Liver (tissue), 9 donors: ENCODE results near the gene RAX2. TPM values are rescaled to one million over a fixed set of nuclear protein-coding genes. Genes with fewer than 3 reads are reported as not detected.

Experiments
- DNase-seq: peaks from one replicate; pipeline ENCODE4 v3.0.0-alpha.2; 2017; ENCODE audit warnings: low spot score
- H3K27ac ChIP-seq, 2 donors: one replicate each; pipeline ENCODE4 v1.7.0; 2013; ENCODE audit warnings: inconsistent platforms in 2 of 2, low read length in 2 of 2, control low read depth in 1 of 2, low read depth in 1 of 2, mild to moderate bottlenecking in 1 of 2
- H3K27me3 ChIP-seq, 4 donors: one replicate each; pipeline versions ENCODE4 v1.6.1 to v1.7.0; 2013; ENCODE audit warnings: low read length in 3 of 4, inconsistent platforms in 1 of 4, mild to moderate bottlenecking in 1 of 4, moderate library complexity in 1 of 4; ENCODE audit not compliant: control insufficient read depth in 4 of 4, insufficient read depth in 4 of 4
- H3K36me3 ChIP-seq, 4 donors: one replicate each; pipeline versions ENCODE4 v1.6.1 to v1.7.0; 2013; ENCODE audit warnings: low read length in 3 of 4, mild to moderate bottlenecking in 3 of 4, low read depth in 1 of 4, moderate library complexity in 1 of 4; ENCODE audit not compliant: control insufficient read depth in 4 of 4, insufficient read depth in 3 of 4
- H3K4me1 ChIP-seq, 4 donors: one replicate each; pipeline versions ENCODE4 v1.6.1 to v1.7.0; 2013; ENCODE audit warnings: low read length in 3 of 4, mild to moderate bottlenecking in 3 of 4, moderate library complexity in 1 of 4; ENCODE audit not compliant: control insufficient read depth in 4 of 4, insufficient read depth in 4 of 4
- H3K4me3 ChIP-seq, 3 donors: one replicate each; pipeline versions ENCODE4 v1.6.1 to v1.7.0; 2013; ENCODE audit warnings: low read length in 3 of 3, control low read depth in 1 of 3, low read depth in 1 of 3, mild to moderate bottlenecking in 1 of 3
- H3K9ac ChIP-seq, 2 donors: one replicate each; pipeline ENCODE4 v1.7.0; 2013; ENCODE audit warnings: low read length in 2 of 2, mild to moderate bottlenecking in 2 of 2, moderate library complexity in 2 of 2, control low read depth in 1 of 2, low read depth in 1 of 2
- H3K9me3 ChIP-seq, 4 donors: one replicate each; pipeline versions ENCODE4 v1.6.1 to v1.7.0; 2013; ENCODE audit warnings: low read length in 3 of 4; ENCODE audit not compliant: control insufficient read depth in 4 of 4
- EGR1 ChIP-seq, 2 donors: IDR thresholded peaks; 2 replicates each; pipeline ENCODE4 v1.6.1; 2016 to 2018; ENCODE audit warnings: antibody characterized with exemption in 2 of 2, low read depth in 2 of 2
- FOXA1 ChIP-seq: IDR thresholded peaks from 2 replicates; pipeline ENCODE4 v1.6.1; 2016; ENCODE audit warnings: antibody characterized with exemption
- FOXA2 ChIP-seq: IDR thresholded peaks from 2 replicates; pipeline ENCODE4 v1.6.1; 2016; ENCODE audit warnings: antibody characterized with exemption
- GABPA ChIP-seq, 2 donors: IDR thresholded peaks in 1 of 2; conservative IDR thresholded peaks in 1 of 2; 2 replicates each; pipeline ENCODE4 v1.6.1; 2016; ENCODE audit warnings: antibody characterized with exemption in 2 of 2, mild to moderate bottlenecking in 1 of 2, moderate library complexity in 1 of 2
- HNF4A ChIP-seq, 2 donors: conservative IDR thresholded peaks; 2 replicates each; pipeline ENCODE4 v1.6.1; 2016; ENCODE audit warnings: antibody characterized with exemption in 2 of 2, mild to moderate bottlenecking in 2 of 2
- HNF4G ChIP-seq: IDR thresholded peaks from 2 replicates; pipeline ENCODE4 v1.6.1; 2016; ENCODE audit warnings: antibody characterized with exemption
- JUND ChIP-seq, 2 donors: IDR thresholded peaks; 2 replicates each; pipeline ENCODE4 v1.6.1; 2016; ENCODE audit warnings: antibody characterized with exemption in 2 of 2
- NR2F2 ChIP-seq: IDR thresholded peaks from 2 replicates; pipeline ENCODE4 v1.6.1; 2016; ENCODE audit warnings: antibody characterized with exemption
- RAD21 ChIP-seq, 2 donors: IDR thresholded peaks; 2 replicates each; pipeline ENCODE4 v1.6.1; 2016; ENCODE audit warnings: antibody characterized with exemption in 2 of 2, mild to moderate bottlenecking in 2 of 2
- RXRA ChIP-seq, 2 donors: IDR thresholded peaks; 2 replicates each; pipeline ENCODE4 v1.6.1; 2017 to 2018; ENCODE audit warnings: antibody characterized with exemption in 2 of 2, mild to moderate bottlenecking in 1 of 2
- SP1 ChIP-seq: IDR thresholded peaks from 2 replicates; pipeline ENCODE4 v1.6.1; 2018; ENCODE audit warnings: antibody characterized with exemption, mild to moderate bottlenecking
- TAF1 ChIP-seq: conservative IDR thresholded peaks from 2 replicates; pipeline ENCODE4 v1.6.1; 2016; ENCODE audit warnings: antibody characterized with exemption, mild to moderate bottlenecking
- YY1 ChIP-seq: IDR thresholded peaks from 2 replicates; pipeline ENCODE4 v1.6.1; 2016; ENCODE audit warnings: antibody characterized with exemption, mild to moderate bottlenecking
- WGBS: extraction: QIAGEN DNeasy Blood & Tissue Kit; methylation state at CpG from one replicate; pipeline ENCODE4 v1.1.7; 2013; 5-methylcytosine and 5-hydroxymethylcytosine counted together
- polyA plus RNA-seq, 2 donors: library from polyadenylated mRNA; stranded (reverse) in 1 of 2; unstranded in 1 of 2; fragments of 200-250 nt in 1 of 2; fragments of >200 nt in 1 of 2; fragmentation: Nextera tagmentation in 1 of 2; extraction: Ambion mirVana in 1 of 2; gene quantifications; one replicate each; pipeline versions ENCODE4 v1.2.1 to v1.2.3, GENCODE V29; 2013 to 2015
- total RNA-seq, 2 donors: library from RNA; depleted of rRNA; stranded (reverse); fragments of >200 nt; gene quantifications; one replicate each; pipeline ENCODE4 v1.2.3, GENCODE V29; 2014
- TF ChIP-seq, protein P1 (sequence below): IDR thresholded peaks from 2 replicates; pipeline ENCODE4 v1.6.1; 2016; ENCODE audit warnings: antibody characterized with exemption
- TF ChIP-seq, protein P2 (sequence below): IDR thresholded peaks from 2 replicates; pipeline ENCODE4 v1.6.1; 2016; ENCODE audit warnings: antibody characterized with exemption, mild to moderate bottlenecking
- TF ChIP-seq, protein P3 (sequence below): fragments of 150-350 bp; IDR thresholded peaks from 2 replicates; pipeline ENCODE4 v1.5.1; 2017; ENCODE audit warnings: improper control_type of control experiment, low read depth, low read length; ENCODE audit not compliant: missing input control
- TF ChIP-seq, protein P4 (sequence below): IDR thresholded peaks from 2 replicates; pipeline ENCODE4 v1.6.1; 2016; ENCODE audit warnings: antibody characterized with exemption
- donor health status: healthy.
- donor health status: healthy.
- donor health status: healthy.
- donor health status: healthy.
- donor health status: healthy.

The RAX2 gene
- total and polyA plus RNA-seq, 4 donors, result not detected

DNA sequence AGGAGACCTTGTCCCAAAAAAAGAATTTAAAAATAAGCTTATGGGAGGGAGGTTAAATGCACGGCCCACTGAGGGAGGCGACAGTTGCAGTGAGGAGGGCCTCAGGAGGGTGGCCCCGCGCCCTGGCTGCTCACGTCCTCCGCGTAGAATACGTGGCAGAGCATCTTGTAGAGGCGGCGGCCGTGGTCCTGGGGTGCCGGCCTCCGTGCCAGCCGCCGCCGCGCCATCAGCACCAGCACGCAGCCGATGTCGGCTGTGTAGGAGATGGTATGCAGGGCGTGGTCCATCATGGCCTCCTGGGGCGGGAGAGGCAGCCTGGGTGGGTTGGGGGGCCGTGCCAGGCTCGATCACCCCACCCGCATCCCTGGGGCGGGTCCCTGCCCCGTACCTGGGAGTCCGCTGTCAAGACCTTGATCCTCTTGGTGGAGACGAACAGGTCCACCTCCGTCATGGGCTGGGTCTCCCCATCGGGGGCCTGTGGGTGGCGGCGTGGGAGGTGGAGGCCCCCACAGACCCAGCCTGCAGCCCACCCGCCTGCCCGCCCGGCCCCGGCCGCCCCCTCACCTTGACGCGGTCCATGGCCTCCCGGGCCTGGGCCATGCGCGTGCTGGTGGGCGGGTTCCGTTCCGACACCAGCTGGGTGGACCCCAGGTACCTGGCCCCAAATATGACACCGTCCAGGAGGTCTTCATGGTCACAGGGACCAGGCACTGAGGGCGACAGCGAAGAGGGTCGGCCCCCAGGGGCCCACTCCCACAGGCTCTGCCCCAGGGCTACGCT lies 18.2 kb downstream of the RAX2 start:
- DNase-seq, result no peak
- TF ChIP-seq TAF1, result no peak
- no peak for TF ChIP-seq HNF4A (conservative IDR thresholded peaks at IDR 0.05)
- TF ChIP-seq, protein P1, sequence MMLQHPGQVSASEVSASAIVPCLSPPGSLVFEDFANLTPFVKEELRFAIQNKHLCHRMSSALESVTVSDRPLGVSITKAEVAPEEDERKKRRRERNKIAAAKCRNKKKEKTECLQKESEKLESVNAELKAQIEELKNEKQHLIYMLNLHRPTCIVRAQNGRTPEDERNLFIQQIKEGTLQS, result no peak
- TF ChIP-seq JUND (IDR thresholded peaks at IDR 0.05), result no peak
- TF ChIP-seq, protein P2, sequence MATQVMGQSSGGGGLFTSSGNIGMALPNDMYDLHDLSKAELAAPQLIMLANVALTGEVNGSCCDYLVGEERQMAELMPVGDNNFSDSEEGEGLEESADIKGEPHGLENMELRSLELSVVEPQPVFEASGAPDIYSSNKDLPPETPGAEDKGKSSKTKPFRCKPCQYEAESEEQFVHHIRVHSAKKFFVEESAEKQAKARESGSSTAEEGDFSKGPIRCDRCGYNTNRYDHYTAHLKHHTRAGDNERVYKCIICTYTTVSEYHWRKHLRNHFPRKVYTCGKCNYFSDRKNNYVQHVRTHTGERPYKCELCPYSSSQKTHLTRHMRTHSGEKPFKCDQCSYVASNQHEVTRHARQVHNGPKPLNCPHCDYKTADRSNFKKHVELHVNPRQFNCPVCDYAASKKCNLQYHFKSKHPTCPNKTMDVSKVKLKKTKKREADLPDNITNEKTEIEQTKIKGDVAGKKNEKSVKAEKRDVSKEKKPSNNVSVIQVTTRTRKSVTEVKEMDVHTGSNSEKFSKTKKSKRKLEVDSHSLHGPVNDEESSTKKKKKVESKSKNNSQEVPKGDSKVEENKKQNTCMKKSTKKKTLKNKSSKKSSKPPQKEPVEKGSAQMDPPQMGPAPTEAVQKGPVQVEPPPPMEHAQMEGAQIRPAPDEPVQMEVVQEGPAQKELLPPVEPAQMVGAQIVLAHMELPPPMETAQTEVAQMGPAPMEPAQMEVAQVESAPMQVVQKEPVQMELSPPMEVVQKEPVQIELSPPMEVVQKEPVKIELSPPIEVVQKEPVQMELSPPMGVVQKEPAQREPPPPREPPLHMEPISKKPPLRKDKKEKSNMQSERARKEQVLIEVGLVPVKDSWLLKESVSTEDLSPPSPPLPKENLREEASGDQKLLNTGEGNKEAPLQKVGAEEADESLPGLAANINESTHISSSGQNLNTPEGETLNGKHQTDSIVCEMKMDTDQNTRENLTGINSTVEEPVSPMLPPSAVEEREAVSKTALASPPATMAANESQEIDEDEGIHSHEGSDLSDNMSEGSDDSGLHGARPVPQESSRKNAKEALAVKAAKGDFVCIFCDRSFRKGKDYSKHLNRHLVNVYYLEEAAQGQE, result no peak
- TF ChIP-seq, protein P3, sequence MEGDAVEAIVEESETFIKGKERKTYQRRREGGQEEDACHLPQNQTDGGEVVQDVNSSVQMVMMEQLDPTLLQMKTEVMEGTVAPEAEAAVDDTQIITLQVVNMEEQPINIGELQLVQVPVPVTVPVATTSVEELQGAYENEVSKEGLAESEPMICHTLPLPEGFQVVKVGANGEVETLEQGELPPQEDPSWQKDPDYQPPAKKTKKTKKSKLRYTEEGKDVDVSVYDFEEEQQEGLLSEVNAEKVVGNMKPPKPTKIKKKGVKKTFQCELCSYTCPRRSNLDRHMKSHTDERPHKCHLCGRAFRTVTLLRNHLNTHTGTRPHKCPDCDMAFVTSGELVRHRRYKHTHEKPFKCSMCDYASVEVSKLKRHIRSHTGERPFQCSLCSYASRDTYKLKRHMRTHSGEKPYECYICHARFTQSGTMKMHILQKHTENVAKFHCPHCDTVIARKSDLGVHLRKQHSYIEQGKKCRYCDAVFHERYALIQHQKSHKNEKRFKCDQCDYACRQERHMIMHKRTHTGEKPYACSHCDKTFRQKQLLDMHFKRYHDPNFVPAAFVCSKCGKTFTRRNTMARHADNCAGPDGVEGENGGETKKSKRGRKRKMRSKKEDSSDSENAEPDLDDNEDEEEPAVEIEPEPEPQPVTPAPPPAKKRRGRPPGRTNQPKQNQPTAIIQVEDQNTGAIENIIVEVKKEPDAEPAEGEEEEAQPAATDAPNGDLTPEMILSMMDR, result no peak
- TF ChIP-seq FOXA2, result no peak
- no peak for TF ChIP-seq EGR1 (IDR thresholded peaks at IDR 0.05; ENCODE audit: low read depth in 2 of 2)
- TF ChIP-seq YY1, result no peak
- no peaks in the 10 kb centered on the region for H3K27me3 ChIP-seq
- H3K4me3 ChIP-seq, result no peak overlapping the region
- 96% methylated on average over 51 of the region's 51 CpGs for WGBS
- no peak overlapping the region for H3K9ac ChIP-seq
- H3K4me1 ChIP-seq, result no peaks in the 10 kb centered on the region
- H3K27ac ChIP-seq, result no peak overlapping the region
- H3K36me3 ChIP-seq, result peaks cover 12 to 36% (median 13%) of the 10 kb centered on the region in 4 donors
- H3K9me3 ChIP-seq, result no peaks in the 10 kb centered on the region

DNA sequence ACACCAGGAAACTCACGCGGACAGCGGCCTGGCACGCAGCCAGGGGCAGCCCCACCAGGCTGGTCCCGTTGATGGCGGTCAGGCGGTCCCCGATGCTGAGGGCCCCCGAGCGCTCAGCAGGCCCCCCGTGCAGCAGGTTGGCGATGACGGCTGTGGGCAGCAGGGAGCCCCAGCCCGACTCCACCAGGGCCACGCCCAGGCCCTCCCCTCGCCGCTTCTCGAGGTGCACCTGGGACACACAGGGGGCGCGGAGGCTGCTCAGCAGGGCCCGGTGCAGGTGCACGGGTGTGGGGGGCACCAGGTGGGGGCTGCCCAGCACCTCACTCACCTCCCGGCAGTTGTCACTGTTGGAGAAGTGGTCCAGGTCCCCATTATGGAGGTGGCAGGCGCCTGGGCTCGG lies 19.5 kb downstream of the RAX2 start:
- H3K36me3 ChIP-seq, result peaks cover 10 to 34% (median 14%) of the 10 kb centered on the region in 4 donors

More for the DNA sequence above, 19.5 kb downstream of the RAX2 start:
- TF ChIP-seq HNF4G, result no peak
- TF ChIP-seq, protein P3, result no peak
- TF ChIP-seq EGR1 (IDR thresholded peaks at IDR 0.05; ENCODE audit: low read depth in 2 of 2), result no peak
- TF ChIP-seq NR2F2, result no peak
- TF ChIP-seq SP1, result no peak
- no peak for TF ChIP-seq JUND (IDR thresholded peaks at IDR 0.05)
- TF ChIP-seq FOXA1, result no peak
- TF ChIP-seq, protein P4, sequence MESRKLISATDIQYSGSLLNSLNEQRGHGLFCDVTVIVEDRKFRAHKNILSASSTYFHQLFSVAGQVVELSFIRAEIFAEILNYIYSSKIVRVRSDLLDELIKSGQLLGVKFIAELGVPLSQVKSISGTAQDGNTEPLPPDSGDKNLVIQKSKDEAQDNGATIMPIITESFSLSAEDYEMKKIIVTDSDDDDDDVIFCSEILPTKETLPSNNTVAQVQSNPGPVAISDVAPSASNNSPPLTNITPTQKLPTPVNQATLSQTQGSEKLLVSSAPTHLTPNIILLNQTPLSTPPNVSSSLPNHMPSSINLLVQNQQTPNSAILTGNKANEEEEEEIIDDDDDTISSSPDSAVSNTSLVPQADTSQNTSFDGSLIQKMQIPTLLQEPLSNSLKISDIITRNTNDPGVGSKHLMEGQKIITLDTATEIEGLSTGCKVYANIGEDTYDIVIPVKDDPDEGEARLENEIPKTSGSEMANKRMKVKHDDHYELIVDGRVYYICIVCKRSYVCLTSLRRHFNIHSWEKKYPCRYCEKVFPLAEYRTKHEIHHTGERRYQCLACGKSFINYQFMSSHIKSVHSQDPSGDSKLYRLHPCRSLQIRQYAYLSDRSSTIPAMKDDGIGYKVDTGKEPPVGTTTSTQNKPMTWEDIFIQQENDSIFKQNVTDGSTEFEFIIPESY, result no peak
- TF ChIP-seq RXRA (IDR thresholded peaks at IDR 0.05), result no peak
- no peak for TF ChIP-seq FOXA2
- TF ChIP-seq, protein P2, result no peak
- TF ChIP-seq HNF4A (conservative IDR thresholded peaks at IDR 0.05), result no peak
- TF ChIP-seq TAF1, result no peak
- no peak for TF ChIP-seq RAD21 (IDR thresholded peaks at IDR 0.05)
- TF ChIP-seq YY1, result no peak
- no peak for TF ChIP-seq GABPA (IDR thresholded peaks at IDR 0.05 in 1 of 2, conservative IDR thresholded peaks at IDR 0.05 in 1 of 2)
- Histone ChIP-seq H3K4me3 (no peak overlapping the region), H3K27me3 (no peaks in the 10 kb centered on the region), H3K9ac (no peak overlapping the region), H3K27ac (no peak overlapping the region), H3K9me3 (no peaks in the 10 kb centered on the region), H3K4me1 (peaks cover 0 to 1% (median 0%) of the 10 kb centered on the region in 4 donors)
- 94% methylated on average over 25 of the region's 25 CpGs for WGBS
- DNase-seq, result no peak
